HEK293T (cell line): ENCODE data around the gene CD34.

Experiments
- FOXA1 ChIP-seq: fragments of 450-650 bp; IDR thresholded peaks from 2 replicates; pipeline ENCODE4 v1.6.1; 2016; ENCODE audit warnings: mild to moderate bottlenecking
- LEF1 ChIP-seq: fragments of 450-650 bp; IDR thresholded peaks from 2 replicates; pipeline ENCODE4 v1.6.1; 2017; ENCODE audit warnings: mild to moderate bottlenecking, borderline replicate concordance
- SP1 ChIP-seq: fragments of 450-650 bp; IDR thresholded peaks from 2 replicates; pipeline ENCODE4 v1.6.1; 2017

DNA sequence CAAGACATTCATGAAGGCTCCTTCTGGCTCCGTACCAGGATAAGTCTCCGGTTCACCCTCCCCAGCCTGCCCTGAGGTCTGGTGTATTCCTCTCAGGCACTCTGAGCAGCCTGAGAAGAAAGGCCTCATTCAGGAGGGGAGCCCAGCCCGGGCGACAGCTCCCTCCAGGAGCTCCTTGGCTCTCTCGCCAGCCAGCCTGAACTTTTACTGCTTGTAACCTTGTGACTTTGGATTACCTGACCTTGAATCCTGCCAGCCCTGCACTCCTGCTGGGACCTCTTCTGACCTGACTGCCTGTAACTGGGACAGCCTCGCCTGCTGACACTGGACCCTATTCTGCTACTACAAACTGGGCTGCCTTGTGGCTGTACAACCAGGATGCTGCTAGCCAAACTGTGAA is 65.8 kb downstream of the CD34 start:
- no peak for TF ChIP-seq FOXA1
- TF ChIP-seq LEF1: no peak
- no peak for TF ChIP-seq SP1
